ENCODE measurements around the gene STXBP5. TPM values are rescaled to one million over a fixed set of nuclear protein-coding genes. Genes with fewer than 3 reads are reported as not detected.

The STXBP5 gene
- total RNA-seq, 1 donor from 2014 or later, result 34.8 TPM

DNA sequence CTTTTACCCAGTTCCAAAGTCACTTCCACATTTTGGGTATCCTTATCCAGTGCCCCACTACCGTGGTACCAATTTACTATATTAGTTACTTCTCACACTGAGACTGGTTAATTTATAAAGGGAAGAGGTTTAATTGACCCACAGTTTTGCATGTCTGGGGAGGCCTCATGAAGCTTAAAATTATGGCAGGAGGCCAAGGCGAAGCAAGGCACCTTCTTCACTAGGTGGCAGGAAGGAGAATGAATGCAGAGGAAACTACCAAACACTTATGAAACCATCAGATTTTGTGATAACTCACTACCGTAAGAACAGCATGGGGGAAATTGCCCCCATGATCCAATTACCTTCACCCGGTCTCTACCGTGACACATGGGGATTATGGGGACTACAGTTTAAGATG is 197.6 kb downstream of the STXBP5 start:
- H3K36me3 Mint-ChIP-seq (ENCODE audit: unreplicated experiment), result no peaks in the 10 kb centered on the region
- no peaks in the 10 kb centered on the region for H3K27me3 Mint-ChIP-seq (ENCODE audit: unreplicated experiment)
- DNase-seq (ENCODE audit: extremely low spot score, unreplicated experiment), result no peak
- H3K4me3 Mint-ChIP-seq (ENCODE audit: unreplicated experiment), result no peak overlapping the region
- peaks cover 14% of the 10 kb centered on the region for H3K4me1 Mint-ChIP-seq (ENCODE audit: unreplicated experiment)
- H3K27ac Mint-ChIP-seq (ENCODE audit: unreplicated experiment), result no peak overlapping the region
- H3K9me3 Mint-ChIP-seq (ENCODE audit: unreplicated experiment), result peaks cover 13% of the 10 kb centered on the region
- TF ChIP-seq, protein P1, sequence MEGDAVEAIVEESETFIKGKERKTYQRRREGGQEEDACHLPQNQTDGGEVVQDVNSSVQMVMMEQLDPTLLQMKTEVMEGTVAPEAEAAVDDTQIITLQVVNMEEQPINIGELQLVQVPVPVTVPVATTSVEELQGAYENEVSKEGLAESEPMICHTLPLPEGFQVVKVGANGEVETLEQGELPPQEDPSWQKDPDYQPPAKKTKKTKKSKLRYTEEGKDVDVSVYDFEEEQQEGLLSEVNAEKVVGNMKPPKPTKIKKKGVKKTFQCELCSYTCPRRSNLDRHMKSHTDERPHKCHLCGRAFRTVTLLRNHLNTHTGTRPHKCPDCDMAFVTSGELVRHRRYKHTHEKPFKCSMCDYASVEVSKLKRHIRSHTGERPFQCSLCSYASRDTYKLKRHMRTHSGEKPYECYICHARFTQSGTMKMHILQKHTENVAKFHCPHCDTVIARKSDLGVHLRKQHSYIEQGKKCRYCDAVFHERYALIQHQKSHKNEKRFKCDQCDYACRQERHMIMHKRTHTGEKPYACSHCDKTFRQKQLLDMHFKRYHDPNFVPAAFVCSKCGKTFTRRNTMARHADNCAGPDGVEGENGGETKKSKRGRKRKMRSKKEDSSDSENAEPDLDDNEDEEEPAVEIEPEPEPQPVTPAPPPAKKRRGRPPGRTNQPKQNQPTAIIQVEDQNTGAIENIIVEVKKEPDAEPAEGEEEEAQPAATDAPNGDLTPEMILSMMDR (IDR thresholded peaks at IDR 0.05), result no peak

DNA sequence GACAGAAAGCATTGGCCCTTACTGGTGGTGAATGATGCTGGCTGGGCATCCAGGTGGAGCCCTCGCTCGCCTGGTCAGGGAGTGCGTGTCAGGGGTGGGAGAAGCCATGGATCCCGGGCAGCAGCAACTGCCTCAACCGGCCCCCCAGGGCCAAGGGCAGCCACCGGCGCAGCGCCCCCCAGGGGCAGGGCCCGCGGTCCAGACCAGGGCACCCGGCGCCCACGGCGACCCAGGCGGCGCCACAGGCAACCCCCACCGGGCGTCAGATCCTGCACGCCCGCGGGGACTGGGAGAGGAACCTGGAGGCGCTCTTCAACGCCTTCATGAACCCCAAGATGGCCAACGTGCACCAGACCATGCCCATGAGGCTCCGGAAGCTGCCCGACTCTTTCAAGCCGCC is 202.6 kb downstream of the STXBP5 start:
- Mint-ChIP-seq H3K36me3 (ENCODE audit: unreplicated experiment) (no peaks in the 10 kb centered on the region), H3K9me3 (ENCODE audit: unreplicated experiment) (peaks cover 8% of the 10 kb centered on the region), H3K27ac (ENCODE audit: unreplicated experiment) (no peak overlapping the region), H3K4me3 (ENCODE audit: unreplicated experiment) (no peak overlapping the region), H3K4me1 (ENCODE audit: unreplicated experiment) (no peaks in the 10 kb centered on the region), H3K27me3 (ENCODE audit: unreplicated experiment) (no peaks in the 10 kb centered on the region)
- no peak for DNase-seq (ENCODE audit: extremely low spot score, unreplicated experiment)
- TF ChIP-seq, protein P1 (IDR thresholded peaks at IDR 0.05), result no peak

DNA sequence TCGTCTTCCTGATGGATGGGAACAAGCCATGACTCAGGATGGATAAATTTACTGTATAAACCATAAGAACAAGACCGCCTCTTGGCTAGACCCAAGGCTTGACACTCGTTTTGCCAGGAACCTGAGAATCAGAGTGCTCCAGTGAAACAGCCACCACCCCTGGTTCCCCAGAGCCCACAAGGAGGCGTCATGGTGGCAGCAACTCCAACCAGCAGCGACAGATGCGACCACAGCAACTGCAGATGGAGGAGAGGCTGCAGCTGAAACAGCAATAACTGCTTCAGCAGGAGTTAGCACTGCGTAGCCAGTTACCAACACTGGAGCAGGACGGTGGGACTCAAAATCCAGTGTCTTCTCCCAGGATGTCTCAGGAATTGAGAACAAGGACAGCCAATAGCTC is 203.4 kb downstream of the STXBP5 start:
- H3K4me1 Mint-ChIP-seq (ENCODE audit: unreplicated experiment), result no peaks in the 10 kb centered on the region
- H3K27ac Mint-ChIP-seq (ENCODE audit: unreplicated experiment), result no peak overlapping the region
- no peak for DNase-seq (ENCODE audit: extremely low spot score, unreplicated experiment)
- H3K4me3 Mint-ChIP-seq (ENCODE audit: unreplicated experiment), result no peak overlapping the region
- TF ChIP-seq, protein P1 (IDR thresholded peaks at IDR 0.05), result no peak
- no peaks in the 10 kb centered on the region for H3K27me3 Mint-ChIP-seq (ENCODE audit: unreplicated experiment)
- H3K9me3 Mint-ChIP-seq (ENCODE audit: unreplicated experiment), result peaks cover 8% of the 10 kb centered on the region
- no peaks in the 10 kb centered on the region for H3K36me3 Mint-ChIP-seq (ENCODE audit: unreplicated experiment)

DNA sequence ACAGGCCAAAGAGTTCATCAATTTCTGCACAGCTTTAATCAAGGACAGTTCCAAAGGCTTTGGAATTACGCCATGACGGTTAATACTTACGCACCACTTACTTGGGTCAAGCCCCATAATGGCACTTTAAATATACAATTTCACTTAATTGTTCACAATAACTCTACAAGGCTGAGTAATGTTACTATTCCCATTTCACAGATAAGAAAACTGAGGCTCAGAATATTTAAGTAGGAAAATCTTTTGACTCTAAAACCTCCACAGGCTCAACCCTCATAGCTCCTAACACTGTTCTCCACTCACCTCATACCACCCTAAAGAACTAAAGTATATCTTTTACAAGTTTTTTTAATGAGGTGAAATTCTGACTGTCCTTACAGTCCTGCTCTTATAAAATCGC is 212.4 kb downstream of the STXBP5 start:
- TF ChIP-seq, protein P1 (IDR thresholded peaks at IDR 0.05), result no peak
- no peak overlapping the region for H3K27ac Mint-ChIP-seq (ENCODE audit: unreplicated experiment)
- DNase-seq (ENCODE audit: extremely low spot score, unreplicated experiment), result no peak
- peaks cover 8% of the 10 kb centered on the region for H3K27me3 Mint-ChIP-seq (ENCODE audit: unreplicated experiment)
- peaks cover 2% of the 10 kb centered on the region for H3K36me3 Mint-ChIP-seq (ENCODE audit: unreplicated experiment)
- H3K4me1 Mint-ChIP-seq (ENCODE audit: unreplicated experiment), result no peaks in the 10 kb centered on the region
- H3K4me3 Mint-ChIP-seq (ENCODE audit: unreplicated experiment), result no peak overlapping the region
- H3K9me3 Mint-ChIP-seq (ENCODE audit: unreplicated experiment), result no peaks in the 10 kb centered on the region

DNA sequence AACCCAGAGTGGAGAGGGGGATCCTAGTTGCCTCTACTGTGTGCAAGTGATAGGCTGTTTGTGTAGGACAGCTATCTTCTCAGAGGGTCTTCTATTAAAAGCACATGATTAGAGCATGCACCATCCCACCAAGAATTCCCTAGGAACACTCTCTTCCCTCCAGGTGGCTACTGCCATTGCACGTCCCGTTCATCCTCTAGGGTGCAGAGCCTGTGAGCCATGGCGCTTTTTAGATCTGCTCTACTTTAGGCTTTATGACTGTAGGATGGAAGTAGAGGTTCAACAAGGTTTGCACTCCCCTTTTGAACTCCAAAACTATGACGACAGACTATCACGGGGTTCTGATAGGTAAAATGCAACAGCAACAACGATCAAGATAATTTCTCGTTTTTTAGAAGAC is 213.7 kb downstream of the STXBP5 start:
- TF ChIP-seq, protein P1 (IDR thresholded peaks at IDR 0.05), result no peak
- H3K9me3 Mint-ChIP-seq (ENCODE audit: unreplicated experiment), result no peaks in the 10 kb centered on the region
- no peaks in the 10 kb centered on the region for H3K4me1 Mint-ChIP-seq (ENCODE audit: unreplicated experiment)
- peaks cover 2% of the 10 kb centered on the region for H3K36me3 Mint-ChIP-seq (ENCODE audit: unreplicated experiment)
- no peak overlapping the region for H3K4me3 Mint-ChIP-seq (ENCODE audit: unreplicated experiment)
- peaks cover 11% of the 10 kb centered on the region for H3K27me3 Mint-ChIP-seq (ENCODE audit: unreplicated experiment)
- DNase-seq (ENCODE audit: extremely low spot score, unreplicated experiment), result no peak
- H3K27ac Mint-ChIP-seq (ENCODE audit: unreplicated experiment), result no peak overlapping the region

Data from osteocyte (in vitro differentiated cells).